Upper lobe of right lung (tissue), 1 donor: ENCODE measurements around the gene TOP1. TPM values are rescaled to one million over a fixed set of nuclear protein-coding genes. Genes with fewer than 3 reads are reported as not detected.

ENCODE experiments used
- ATAC-seq: fragments of 200-7000 bp; cut with Tn5 transposase; one replicate; pipeline ENCODE4 v1.9.1; 2020; ENCODE audit warnings: mild to moderate bottlenecking, moderate library complexity
- DNase-seq: peaks from one replicate; pipeline ENCODE4 v3.0.0-alpha.2; 2020
- H3K27ac ChIP-seq: fragments of 200-600 bp; one replicate; pipeline ENCODE4 v1.8.0; 2022
- H3K27me3 ChIP-seq: fragments of 200-600 bp; one replicate; pipeline ENCODE4 v1.8.0; 2022; ENCODE audit warnings: mild to moderate bottlenecking
- H3K36me3 ChIP-seq: fragments of 200-600 bp; one replicate; pipeline ENCODE4 v1.8.0; 2022
- H3K4me1 ChIP-seq: fragments of 200-600 bp; one replicate; pipeline ENCODE4 v1.8.0; 2022
- H3K4me3 ChIP-seq: fragments of 200-600 bp; one replicate; pipeline ENCODE4 v1.8.0; 2022; ENCODE audit warnings: mild to moderate bottlenecking
- H3K9me3 ChIP-seq: fragments of 200-600 bp; one replicate; pipeline ENCODE4 v1.8.0; 2022
- CTCF ChIP-seq: fragments of 200-600 bp; IDR thresholded peaks from one replicate; pipeline ENCODE4 v1.8.0; 2022; ENCODE audit warnings: antibody characterized with exemption
- intact Hi-C: fragments of 100-400 bp; cut with DNase I; formaldehyde crosslinking; loops from one replicate; pipeline ENCODE4 v1.11.0; 2022
- total RNA-seq: library from RNA; stranded (reverse); fragmentation: NEBNext Ultra II Directional; extraction: Animal tissue kit (Norgen Biotek cat#: 25700); gene quantifications from one replicate; pipeline ENCODE4 v1.2.1, GENCODE V29; 2021
- donor health status: DM: no; HTN: yes; CAD: no; lungs with severe emphysema.

The TOP1 gene
- total RNA-seq, 1 donor from 2014 or later, result 67.6 TPM

- intact Hi-C loops, result no loop called here
- DNase-seq (no peak), ATAC-seq (peak; percentile 86)
- Histone ChIP-seq H3K27ac (peak overlapping the region; percentile 68), H3K4me1 (peaks cover 35% of the 10 kb centered on the region), H3K36me3 (no peaks in the 10 kb centered on the region), H3K9me3 (no peaks in the 10 kb centered on the region), H3K4me3 (no peak overlapping the region), H3K27me3 (no peaks in the 10 kb centered on the region)
- TF ChIP-seq CTCF, result no peak
These were observed 17.0 kb upstream of the TOP1 start for GRCh38 chr20:41011551-41012067.

- Histone ChIP-seq H3K36me3 (no peaks in the 10 kb centered on the region), H3K4me1 (peaks cover 19% of the 10 kb centered on the region), H3K4me3 (no peak overlapping the region), H3K27ac (no peak overlapping the region), H3K27me3 (no peaks in the 10 kb centered on the region), H3K9me3 (no peaks in the 10 kb centered on the region)
- ATAC-seq (no peak), DNase-seq (no peak)
- intact Hi-C loops, result no loop called here
- no peak for TF ChIP-seq CTCF
These were observed 14.0 kb upstream of the TOP1 start for GRCh38 chr20:41014561-41015088.

- Histone ChIP-seq H3K4me1 (peaks cover 8% of the 10 kb centered on the region), H3K27ac (no peak overlapping the region), H3K27me3 (no peaks in the 10 kb centered on the region), H3K9me3 (no peaks in the 10 kb centered on the region), H3K4me3 (no peak overlapping the region), H3K36me3 (no peaks in the 10 kb centered on the region)
- TF ChIP-seq CTCF, result no peak
- intact Hi-C loops, result no loop called here
- no peak for DNase-seq
- peak; percentile 42 for ATAC-seq
These were observed 11.1 kb upstream of the TOP1 start for GRCh38 chr20:41017448-41018042.

- Histone ChIP-seq H3K9me3 (no peaks in the 10 kb centered on the region), H3K36me3 (no peaks in the 10 kb centered on the region), H3K4me1 (peaks cover 2% of the 10 kb centered on the region), H3K27ac (no peak overlapping the region), H3K27me3 (no peaks in the 10 kb centered on the region), H3K4me3 (no peak overlapping the region)
- ATAC-seq, result no peak
- intact Hi-C loops, result no loop called here
- TF ChIP-seq CTCF, result no peak
- no peak for DNase-seq
These were observed 10.5 kb upstream of the TOP1 start for GRCh38 chr20:41018153-41018552.

GRCh38 chr20:41023549-41023948, 5.1 kb upstream of the TOP1 start:
- no peaks in the 10 kb centered on the region for H3K9me3 ChIP-seq
- intact Hi-C loops, result no loop called here

More at GRCh38 chr20:41023549-41023948, 5.1 kb upstream of the TOP1 start:
- Histone ChIP-seq H3K4me3 (no peak overlapping the region), H3K27ac (no peak overlapping the region), H3K4me1 (no peaks in the 10 kb centered on the region), H3K36me3 (no peaks in the 10 kb centered on the region), H3K27me3 (no peaks in the 10 kb centered on the region)
- TF ChIP-seq CTCF, result no peak
- ATAC-seq, result no peak
- DNase-seq, result no peak
